ENCODE measurements around the gene ACKR2.

GRCh38 chr3:42911551-42911950, 102.3 kb downstream of the ACKR2 start:
- TF ChIP-seq CTCF (IDR thresholded peaks at IDR 0.05 in 2 of 3, conservative IDR thresholded peaks at IDR 0.05 in 1 of 3; ENCODE audit: borderline replicate concordance in 1 of 3, insufficient read depth in 1 of 3, low read depth in 2 of 3, low read length in 2 of 3), result no peak
- TF ChIP-seq POLR2A (IDR thresholded peaks at IDR 0.05; ENCODE audit: borderline replicate concordance, extremely low read depth, insufficient read depth, insufficient read length), result no peak
- TF ChIP-seq ZNF274 (IDR thresholded peaks at IDR 0.05; ENCODE audit: low read depth, low read length), result no peak
- TF ChIP-seq MAX (IDR thresholded peaks at IDR 0.05), result no peak
- TF ChIP-seq EGR1 (IDR thresholded peaks at IDR 0.05; ENCODE audit: low read depth), result no peak
- no peak for TF ChIP-seq EZH2 (IDR thresholded peaks at IDR 0.05)
- no peak for TF ChIP-seq EZH2phosphoT487 (IDR thresholded peaks at IDR 0.05; ENCODE audit: borderline replicate concordance)
- no peak for TF ChIP-seq SIN3A (IDR thresholded peaks at IDR 0.05; ENCODE audit: low read depth)
- no peak for TF ChIP-seq TCF7L2 (IDR thresholded peaks at IDR 0.05; ENCODE audit: borderline replicate concordance, extremely low read depth, insufficient read depth, insufficient read length)
- TF ChIP-seq CEBPB (IDR thresholded peaks at IDR 0.05; ENCODE audit: low read depth), result no peak
- no peak for TF ChIP-seq REST (IDR thresholded peaks at IDR 0.05; ENCODE audit: low read depth)
- TF ChIP-seq ZBTB33 (IDR thresholded peaks at IDR 0.05; ENCODE audit: extremely low read depth, insufficient replicate concordance, low read length), result no peak
- no peak for TF ChIP-seq FOSL1 (IDR thresholded peaks at IDR 0.05; ENCODE audit: low read depth)
